K562 (cell line): ENCODE results near the gene GALNT18. TPM values are rescaled to one million over a fixed set of nuclear protein-coding genes. Genes with fewer than 3 reads are reported as not detected.

Experiments
- ATAC-seq: fragments of 200-7000 bp; cut with Tn5 transposase; 3 replicates; pipeline ENCODE4 v1.9.1; 2020; ENCODE audit warnings: moderate library complexity
- BruUV-seq: library from RNA; stranded (reverse); fragments of 400-500 nt; replicated peaks from 2 replicates; lab custom pipeline; 2021; lab: Mats Ljungman, UMichigan
- CTCF ChIA-PET: fragments of 300-600 bp; formaldehyde crosslinking; extraction: SDS; loops from one replicate; lab custom pipeline; 2021; ENCODE audit warnings: low intra/inter-chr PET ratio; lab: Yijun Ruan, JAX
- POLR2A ChIA-PET: fragments of 300-600, 350-650 bp; sonication (Branson Sonifier 250); formaldehyde crosslinking; extraction: SDS; loops from one replicate; lab custom pipeline; 2021; ENCODE audit warnings: antibody characterized with exemption, inconsistent platforms; lab: Yijun Ruan, JAX
- DNase-seq, 4 experiments: peaks; one replicate each; pipeline versions ENCODE4 v3.0.0 to v3.0.0-alpha.2; 2011 to 2018; ENCODE audit warnings: low spot score in 3 of 4, mixed read lengths in 3 of 4; ENCODE audit errors: extremely low read depth in 1 of 4
- FAIRE-seq: peaks from 2 replicates; lab custom pipeline; 2011; peaks lifted over from hg19 to GRCh38; lab: Jason Lieb, UNC
- H2AFZ ChIP-seq: 2 replicates; pipeline ENCODE4 v1.6.0; 2011; ENCODE audit warnings: low read depth, low read length, control low read depth, inconsistent platforms
- H3K27ac ChIP-seq: fragments of 200-600 bp; 3 replicates; pipeline ENCODE4 v1.8.0; 2011; ENCODE audit warnings: low read depth, mild to moderate bottlenecking, control low read depth, inconsistent platforms, low read length, moderate library complexity, mixed read lengths; ENCODE audit errors: extremely low read depth
- H3K27me3 ChIP-seq, 2 experiments: fragments of 300-600 bp in 1 of 2; 2 replicates in 1 of 2; 3 replicates in 1 of 2; pipeline versions ENCODE4 v1.6.0 to v1.8.0; 2011; ENCODE audit warnings: inconsistent platforms in 2 of 2, low read length in 2 of 2, mild to moderate bottlenecking in 1 of 2, mixed read lengths in 1 of 2, moderate library complexity in 1 of 2; ENCODE audit not compliant: control insufficient read depth in 2 of 2, insufficient read depth in 2 of 2
- H3K36me3 ChIP-seq: fragments of 300-600 bp; 3 replicates; pipeline ENCODE4 v1.8.0; 2011; ENCODE audit warnings: mild to moderate bottlenecking, low read length, inconsistent platforms; ENCODE audit not compliant: control insufficient read depth, insufficient read depth
- H3K4me1 ChIP-seq, 2 experiments: fragments of 200-600 bp in 1 of 2; replicated peaks in 1 of 2; 2 replicates in 1 of 2; 3 replicates in 1 of 2; pipeline versions ENCODE4 v1.5.1 to v1.8.0; 2011; ENCODE audit warnings: inconsistent platforms in 2 of 2, low read length in 2 of 2, mild to moderate bottlenecking in 1 of 2, mixed read lengths in 1 of 2, moderate library complexity in 1 of 2; ENCODE audit not compliant: control insufficient read depth in 2 of 2, insufficient read depth in 2 of 2
- H3K4me2 ChIP-seq: 2 replicates; pipeline ENCODE4 v1.6.1; 2011; ENCODE audit warnings: low read length, control low read depth, inconsistent platforms, mixed read lengths; ENCODE audit not compliant: insufficient read depth
- H3K4me3 ChIP-seq: fragments of 200-600 bp; sonication (generic), shearing (Covaris generic); 2 replicates; pipeline ENCODE4 v1.5.1; 2016; ENCODE audit warnings: control low read depth, inconsistent platforms
- H3K79me2 ChIP-seq: fragments of 200-600 bp; 3 replicates; pipeline ENCODE4 v1.8.0; 2011; ENCODE audit warnings: low read length, inconsistent platforms; ENCODE audit not compliant: control insufficient read depth, insufficient read depth
- H3K9ac ChIP-seq, 2 experiments: 2 replicates each; pipeline versions ENCODE4 v1.6.0 to v1.6.1; 2011; ENCODE audit warnings: low read depth in 2 of 2, low read length in 2 of 2, control low read depth in 1 of 2, inconsistent platforms in 1 of 2, mild to moderate bottlenecking in 1 of 2, mixed read lengths in 1 of 2; ENCODE audit not compliant: insufficient read depth in 1 of 2
- H3K9me1 ChIP-seq: one replicate; pipeline ENCODE4 v1.6.0; 2011; ENCODE audit warnings: inconsistent platforms, mild to moderate bottlenecking, low read length, moderate library complexity; ENCODE audit not compliant: control insufficient read depth, insufficient read depth
- H3K9me3 ChIP-seq: replicated peaks from 2 replicates; pipeline ENCODE4 v1.5.1; 2011; ENCODE audit warnings: low read depth, low read length, inconsistent platforms; ENCODE audit not compliant: control insufficient read depth, insufficient read depth
- H4K20me1 ChIP-seq: replicated peaks from 2 replicates; pipeline ENCODE4 v1.6.1; 2011; ENCODE audit warnings: low read length, inconsistent platforms, mixed read lengths; ENCODE audit not compliant: control insufficient read depth, insufficient read depth
- BRF2 ChIP-seq: IDR thresholded peaks from 3 replicates; pipeline ENCODE4 v1.6.1; 2011; ENCODE audit warnings: borderline replicate concordance, mild to moderate bottlenecking; ENCODE audit not compliant: insufficient read length, insufficient read depth
- CBFB ChIP-seq: sonication (generic); formaldehyde crosslinking; IDR thresholded peaks from 2 replicates; pipeline ENCODE4 v1.4.0; 2020; ENCODE audit warnings: mild to moderate bottlenecking, missing genetic modification reagents
- CUX1 ChIP-seq: fragments of 200-800 bp; sonication (Bioruptor generic); IDR thresholded peaks from 2 replicates; pipeline ENCODE4 v1.6.1; 2016; ENCODE audit warnings: missing genetic modification characterization, missing compliant biosample characterization
- EGR1 ChIP-seq: fragments of 450-650 bp; conservative IDR thresholded peaks from 2 replicates; pipeline ENCODE4 v1.6.1; 2017; ENCODE audit warnings: mild to moderate bottlenecking
- HBP1 ChIP-seq: fragments of 450-650 bp; formaldehyde crosslinking; IDR thresholded peaks from 2 replicates; pipeline ENCODE4 v1.4.0; 2022; ENCODE audit warnings: missing genetic modification characterization
- MAZ ChIP-seq, 2 experiments: fragments of 450-650 bp in 1 of 2; sonication (generic) in 1 of 2; formaldehyde crosslinking; IDR thresholded peaks in 1 of 2; conservative IDR thresholded peaks in 1 of 2; 2 replicates each; pipeline versions ENCODE4 v1.4.0 to v1.5.0; 2020; ENCODE audit warnings: mild to moderate bottlenecking in 1 of 2, missing genetic modification reagents in 1 of 2
- MYNN ChIP-seq, 2 experiments: sonication (generic); formaldehyde crosslinking in 1 of 2; IDR thresholded peaks; 2 replicates each; pipeline versions ENCODE4 v1.5.0 to v1.6.1; 2016 to 2020; ENCODE audit warnings: antibody characterized with exemption in 1 of 2, missing genetic modification reagents in 1 of 2
- NRF1 ChIP-seq, 2 experiments: fragments of 450-650 bp; IDR thresholded peaks in 1 of 2; conservative IDR thresholded peaks in 1 of 2; 2 replicates each; pipeline ENCODE4 v1.6.1; 2014; ENCODE audit warnings: mild to moderate bottlenecking in 2 of 2
- RCOR1 ChIP-seq, 2 experiments: IDR thresholded peaks; 2 replicates each; pipeline ENCODE4 v1.6.1; 2012; ENCODE audit warnings: low read depth in 2 of 2, low read length in 2 of 2, borderline replicate concordance in 1 of 2, improper control_type of control experiment in 1 of 2
- SETDB1 ChIP-seq: IDR thresholded peaks from one replicate; pipeline ENCODE4 v1.6.1; 2012; ENCODE audit warnings: low read length, control low read depth, inconsistent platforms
- ZNF395 ChIP-seq: fragments of 200-800 bp; sonication (Bioruptor generic); IDR thresholded peaks from 2 replicates; pipeline ENCODE4 v1.6.1; 2017; ENCODE audit warnings: missing genetic modification characterization, missing compliant biosample characterization
- WGBS: fragments of 100-300 bp; shearing (Covaris generic); methylation state at CpG from one replicate; pipeline ENCODE4 v1.1.6; 2016; ENCODE audit warnings: low coverage, mixed read lengths; ENCODE audit not compliant: insufficient coverage; ENCODE audit errors: missing lambda C conversion rate; 5-methylcytosine and 5-hydroxymethylcytosine counted together
- in situ Hi-C: fragments of 300-500 bp; cut with MboI; formaldehyde crosslinking; loops from 4 replicates; pipeline ENCODE4 v1.15.0; 2018; ENCODE audit warnings: inconsistent platforms, mixed read lengths
- intact Hi-C: fragments of 100-400 bp; cut with micrococcal nuclease; formaldehyde crosslinking; loops from 2 replicates; pipeline ENCODE4 v1.14.2; 2022
- polyA plus RNA-seq, 8 experiments: library from polyadenylated mRNA; depleted of rRNA in 4 of 8; stranded (reverse) in 5 of 8; unstranded in 3 of 8; fragments of >200 nt; fragmentation: Nextera tagmentation in 2 of 8; fragmentation: Illumina TruSeq in 1 of 8; extraction: Ambion mirVana in 2 of 8; extraction: Trizol in 1 of 8; gene quantifications; 2 replicates each; pipeline versions ENCODE4 v1.2.1 to v1.2.3, GENCODE V29; 2011 to 2014; ENCODE audit warnings: inconsistent platforms in 1 of 8, missing spikeins in 1 of 8
- total RNA-seq, 7 experiments: library from RNA; depleted of rRNA in 6 of 7; stranded (reverse); fragments of >200 nt in 6 of 7; fragmentation: Illumina TruSeq in 2 of 7; extraction: Trizol in 2 of 7; gene quantifications; 2 replicates each; pipeline versions ENCODE4 v1.2.1 to v1.2.3, GENCODE V29; 2011 to 2021; ENCODE audit warnings: low replicate concordance in 1 of 7

The GALNT18 gene
- total and polyA plus RNA-seq, 9 of the 15 experiments (the other 6 are each of a cell fraction or from before 2014, with no cell fraction given): not detected

GRCh38 chr11:11313902-11314692 is 307.7 kb downstream of the GALNT18 start:
- ATAC-seq (no peak), FAIRE-seq (no peak), DNase-seq (no peak)
- 2% methylated on average over 6 of the region's 6 CpGs for WGBS
- no peak overlapping the region for H3K4me2 ChIP-seq
- H3K9me3 ChIP-seq: no peaks in the 10 kb centered on the region
- ChIA-PET CTCF (no interaction called here), POLR2A (interaction anchor here (0.8 kb wide), 1 partner anchor 13 kb away, joined by 3 read pairs; no protein-coding TSS in a partner anchor)
- no peak overlapping the region for H3K4me3 ChIP-seq
- no peak overlapping the region for H3K9ac ChIP-seq
- BruUV-seq: no TSS peak
- no peak overlapping the region for H3K27ac ChIP-seq
- in situ Hi-C loops (no loop called here), intact Hi-C loops (no loop called here)
- H3K4me1 ChIP-seq: no peaks in the 10 kb centered on the region
- H2AFZ ChIP-seq: no peak overlapping the region
- no peaks in the 10 kb centered on the region for H3K9me1 ChIP-seq
- no peaks in the 10 kb centered on the region for H4K20me1 ChIP-seq
- no peaks in the 10 kb centered on the region for H3K27me3 ChIP-seq
- H3K36me3 ChIP-seq: no peaks in the 10 kb centered on the region
- H3K79me2 ChIP-seq: no peaks in the 10 kb centered on the region
- no peak for TF ChIP-seq MAZ (CRISPR knock-in tag; conservative IDR thresholded peaks at IDR 0.05 in 1 of 2, IDR thresholded peaks at IDR 0.05 in 1 of 2)
- TF ChIP-seq RCOR1 (IDR thresholded peaks at IDR 0.05; ENCODE audit: borderline replicate concordance in 1 of 2, low read depth in 2 of 2, low read length in 2 of 2): no peak
- TF ChIP-seq MYNN (IDR thresholded peaks at IDR 0.05): no peak
- no peak for TF ChIP-seq MYNN (CRISPR knock-in tag; IDR thresholded peaks at IDR 0.05)
- TF ChIP-seq SETDB1: no peak
- TF ChIP-seq CUX1 (CRISPR knock-in tag): no peak
- no peak for TF ChIP-seq NRF1 (conservative IDR thresholded peaks at IDR 0.05 in 1 of 2, IDR thresholded peaks at IDR 0.05 in 1 of 2)
- no peak for TF ChIP-seq CBFB (CRISPR knock-in tag)
- TF ChIP-seq HBP1 (CRISPR knock-in tag): no peak
- no peak for TF ChIP-seq BRF2
- no peak for TF ChIP-seq EGR1
- TF ChIP-seq ZNF395 (CRISPR knock-in tag): no peak
